Measurements from ENCODE around the gene KBTBD3.
A peak's percentile ranks its signal among the peaks of the same experiment; 100 is the strongest.
"Not testable (repeated sequence)": the region's sequence is repeated elsewhere in the genome, so short reads cannot be mapped to it uniquely, and the experiment has no call there.

KBTBD3 gene

DNA sequence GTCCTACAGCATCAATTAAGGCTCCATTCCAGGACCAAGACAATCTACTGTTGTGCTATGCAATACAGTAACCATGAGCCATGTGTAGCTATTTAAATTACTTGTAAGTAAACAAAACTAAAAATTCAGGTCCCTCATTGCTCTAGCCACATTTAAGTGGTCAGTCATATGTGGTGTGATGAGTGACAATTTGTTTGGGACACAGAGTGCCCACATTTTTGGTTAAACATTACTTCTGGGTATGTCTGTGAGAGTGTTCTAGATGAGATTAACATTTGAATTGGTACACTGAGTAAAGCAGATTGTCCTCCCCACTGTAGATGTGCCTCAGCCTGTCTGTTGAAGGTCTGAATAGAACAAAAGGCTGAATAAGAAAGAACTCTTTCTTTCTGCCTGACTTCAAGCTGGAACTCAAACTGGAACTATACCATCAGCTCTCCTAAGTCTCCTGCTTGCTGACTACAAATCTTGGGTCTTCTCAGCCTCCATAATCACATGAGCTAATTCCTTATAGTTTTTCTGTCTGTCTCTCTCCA lies 15.8 kb downstream of the KBTBD3 start:
- DNase-seq = no peak

DNA sequence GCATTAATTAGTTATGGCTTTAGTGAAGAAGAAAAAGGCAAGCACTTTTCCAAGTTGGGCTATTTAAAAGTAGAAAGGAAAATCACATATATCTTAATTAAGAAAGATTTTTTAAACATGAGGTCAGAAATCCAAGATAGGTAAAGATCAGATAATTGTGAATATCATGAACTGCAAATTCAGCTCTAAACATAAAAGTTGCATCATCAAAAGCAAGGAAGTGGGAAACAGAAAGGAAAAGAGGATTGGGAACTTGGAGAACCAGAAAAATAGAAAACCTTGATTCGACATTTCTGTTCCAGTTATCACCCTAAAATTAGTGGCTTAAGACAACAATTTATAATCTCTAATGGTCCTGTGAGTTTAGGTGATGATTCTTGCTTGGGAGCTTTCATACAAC lies 17.5 kb downstream of the KBTBD3 start:
- DNase-seq = no peak

DNA sequence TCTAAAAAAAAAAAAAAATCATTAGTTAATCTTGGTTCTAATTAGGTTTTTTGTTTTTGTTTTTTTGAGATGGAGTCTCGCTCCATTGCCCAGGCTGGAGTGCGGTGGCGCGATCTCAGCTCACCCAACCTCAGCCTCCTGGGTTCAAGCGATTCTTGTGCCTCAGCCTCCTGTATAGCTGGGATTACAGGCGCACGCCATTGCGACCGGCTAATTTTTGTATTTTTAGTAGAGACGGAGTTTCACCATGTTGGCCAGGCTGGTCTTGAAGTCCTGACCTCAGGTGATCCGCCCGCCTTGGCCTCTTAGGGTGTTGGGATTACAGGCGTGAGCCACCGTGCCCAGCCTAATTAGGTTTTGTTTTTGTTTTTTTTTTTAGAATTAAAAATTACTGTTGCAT lies 18.8 kb downstream of the KBTBD3 start:
- not testable (repeated sequence) for DNase-seq

DNA sequence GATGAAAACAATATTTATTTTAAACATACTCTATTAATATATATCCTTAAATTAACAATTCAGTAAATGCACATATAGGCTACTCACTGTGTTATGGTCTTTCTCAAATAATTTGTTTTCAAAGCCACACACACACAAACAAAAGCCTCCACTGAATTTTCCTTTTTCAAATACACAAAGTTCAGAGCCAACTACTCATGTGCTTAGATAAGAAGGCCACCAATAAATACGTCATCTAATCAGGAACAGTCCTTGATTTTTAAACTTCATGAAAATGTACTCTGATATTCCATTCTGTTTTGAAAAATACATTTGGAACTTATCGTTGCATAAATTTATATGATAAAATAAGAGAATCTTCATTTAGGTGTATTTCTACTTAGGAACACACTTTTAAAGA lies 26.0 kb downstream of the KBTBD3 start:
- no peak for DNase-seq

DNA sequence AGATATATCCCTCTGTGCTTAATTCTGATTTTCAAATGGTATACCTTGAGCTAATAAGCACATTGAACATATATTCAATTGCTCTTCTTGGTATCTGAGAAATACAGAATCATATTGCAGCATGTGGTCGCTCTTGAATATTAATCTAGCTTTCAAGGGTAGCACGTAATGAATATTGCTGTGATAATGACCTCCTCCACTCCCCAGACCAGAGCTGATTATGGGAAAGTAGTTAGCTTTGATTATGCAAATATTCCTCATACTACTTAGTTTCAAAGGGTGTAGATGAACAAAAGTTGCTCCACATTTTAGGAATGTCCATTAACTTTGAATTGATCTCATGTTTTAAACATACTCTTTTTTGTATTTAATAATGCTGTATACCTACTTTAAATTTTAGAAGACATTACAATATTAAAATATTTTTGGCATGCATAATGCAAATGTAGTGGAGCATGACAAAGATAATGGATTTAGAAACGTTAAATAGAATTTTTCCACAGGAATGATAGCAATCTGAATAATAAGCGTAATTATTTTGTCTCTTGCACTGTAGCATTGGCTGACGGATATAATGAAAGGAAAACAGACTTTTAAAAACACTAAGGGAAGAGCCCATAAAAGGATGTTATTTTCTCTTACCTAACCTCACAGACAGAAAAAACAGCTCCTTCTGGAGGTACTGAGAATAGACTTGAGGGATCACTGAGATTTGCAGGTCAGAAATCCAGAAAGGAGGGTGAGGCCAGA lies 27.2 kb downstream of the KBTBD3 start:
- no peak for DNase-seq

DNA sequence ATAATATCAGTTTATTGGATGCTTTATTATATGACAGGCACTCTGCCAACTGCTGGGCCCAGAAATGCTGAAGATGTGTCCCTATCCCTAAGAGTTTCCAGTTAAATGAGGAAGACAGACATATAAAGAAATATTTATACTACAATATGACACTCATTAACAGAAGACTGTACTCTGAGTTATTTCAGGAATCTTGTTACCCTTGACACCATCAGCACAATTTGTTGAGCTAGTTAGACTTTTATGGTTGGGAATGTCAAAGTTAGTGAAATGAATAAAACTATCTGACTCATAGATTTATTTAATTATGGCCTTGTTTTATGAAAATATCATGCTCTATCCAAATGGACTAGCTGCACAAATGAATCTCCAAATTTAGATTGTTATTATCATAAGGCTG lies 29.5 kb downstream of the KBTBD3 start:
- DNase-seq = no peak

DNA sequence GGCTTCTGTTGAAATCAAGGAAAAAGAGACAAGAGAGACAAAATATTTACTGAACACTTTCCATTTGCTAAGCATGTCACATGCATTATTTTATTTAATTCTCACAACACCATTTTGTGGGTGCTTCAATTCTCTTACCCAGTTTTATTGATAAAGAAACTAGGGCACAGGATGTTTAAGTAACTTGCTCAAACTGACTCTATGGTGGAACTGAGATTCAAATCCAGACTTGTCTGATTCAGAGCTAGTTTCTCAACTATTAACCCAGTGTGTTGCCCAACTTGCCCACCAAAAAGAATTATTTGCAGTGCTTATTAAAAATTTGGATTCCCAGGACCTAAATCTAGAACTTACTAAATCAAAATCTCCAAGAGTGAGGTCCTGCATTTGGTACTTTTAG lies 33.6 kb downstream of the KBTBD3 start:
- no peak for DNase-seq

DNA sequence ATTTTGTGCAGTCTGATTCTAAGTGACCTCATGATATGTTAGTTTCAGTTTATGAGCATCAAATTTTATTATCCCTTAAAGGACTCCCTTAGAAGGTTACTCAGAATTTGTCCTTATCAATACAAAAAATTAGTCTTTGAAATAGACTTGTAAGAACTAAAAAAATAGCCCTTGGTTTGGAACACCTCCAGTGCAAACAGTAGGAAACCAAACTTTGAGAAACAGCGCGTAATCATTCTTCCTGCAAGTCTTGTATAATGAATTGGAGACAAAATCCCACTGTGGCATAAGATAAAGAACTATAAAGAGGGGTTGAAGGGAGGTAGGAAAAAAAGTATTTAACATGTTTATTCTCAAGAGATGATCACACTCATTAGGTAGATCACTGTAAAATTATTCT lies 44.3 kb downstream of the KBTBD3 start:
- no peak for DNase-seq

DNA sequence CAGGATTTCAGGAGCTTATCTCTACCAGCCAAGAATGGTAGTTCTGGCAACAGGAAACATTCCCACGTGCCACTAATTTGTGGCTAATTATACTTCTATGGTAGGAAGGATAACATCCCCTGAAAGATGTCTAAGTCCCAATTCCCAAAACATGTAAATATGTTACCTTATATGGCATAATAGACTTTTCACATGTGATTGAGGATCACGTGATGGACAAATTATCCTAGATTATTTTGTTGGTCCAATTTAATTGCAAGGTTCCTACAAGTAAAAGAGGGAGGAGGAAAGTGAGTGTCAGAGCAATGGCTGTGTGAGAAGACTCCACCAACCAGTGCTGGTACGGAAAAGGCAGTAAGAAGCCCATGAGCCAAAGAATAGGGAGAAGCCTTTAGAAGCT lies 45.2 kb downstream of the KBTBD3 start:
- no peak for DNase-seq

DNA sequence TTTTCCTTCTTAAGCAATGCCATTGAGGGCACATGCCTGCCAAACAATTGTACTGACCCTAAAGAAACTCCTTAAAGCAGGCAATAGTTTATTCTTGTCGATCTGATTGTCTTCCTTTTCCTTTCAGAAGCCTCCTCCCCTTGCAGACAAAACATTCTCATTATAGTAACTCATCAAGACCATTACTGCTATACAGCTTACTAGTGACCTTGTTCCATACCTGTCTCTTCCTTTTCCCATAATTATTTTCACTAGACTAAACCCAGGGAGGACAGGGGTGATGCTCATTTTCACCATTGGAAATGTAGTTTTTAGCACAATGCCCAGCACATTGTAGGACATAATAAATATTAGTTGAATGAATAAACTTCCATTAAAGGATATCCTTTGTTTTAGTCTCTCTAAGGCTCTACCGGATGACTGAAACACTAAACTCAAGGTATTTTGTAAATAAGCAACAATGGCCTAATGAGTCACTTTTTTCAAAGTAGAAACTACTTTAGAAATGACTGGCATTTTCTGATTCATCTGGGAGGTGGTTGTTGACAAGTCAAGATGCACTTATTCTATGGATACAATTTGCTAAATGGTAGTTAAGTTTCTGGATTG lies 45.8 kb downstream of the KBTBD3 start:
- no peak for DNase-seq

DNA sequence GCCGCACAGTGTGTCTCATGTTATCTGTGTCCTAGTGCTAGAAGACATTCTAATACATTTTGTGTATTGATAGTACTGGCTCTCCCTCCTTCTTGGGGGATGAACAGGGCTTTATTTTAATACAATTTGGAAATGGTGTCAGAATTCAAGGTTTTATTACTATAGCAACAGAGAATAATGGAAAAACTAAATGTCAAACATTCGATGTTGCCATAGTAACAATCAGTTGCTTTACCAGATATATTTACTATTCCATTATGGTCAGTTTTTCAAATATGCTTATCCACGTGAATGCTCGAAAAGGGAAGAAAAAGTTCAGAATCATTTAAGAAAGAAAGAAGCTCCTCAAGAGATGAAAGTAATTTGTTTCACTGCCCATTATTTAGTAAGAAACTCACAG lies 46.5 kb downstream of the KBTBD3 start:
- no peak for DNase-seq

DNA sequence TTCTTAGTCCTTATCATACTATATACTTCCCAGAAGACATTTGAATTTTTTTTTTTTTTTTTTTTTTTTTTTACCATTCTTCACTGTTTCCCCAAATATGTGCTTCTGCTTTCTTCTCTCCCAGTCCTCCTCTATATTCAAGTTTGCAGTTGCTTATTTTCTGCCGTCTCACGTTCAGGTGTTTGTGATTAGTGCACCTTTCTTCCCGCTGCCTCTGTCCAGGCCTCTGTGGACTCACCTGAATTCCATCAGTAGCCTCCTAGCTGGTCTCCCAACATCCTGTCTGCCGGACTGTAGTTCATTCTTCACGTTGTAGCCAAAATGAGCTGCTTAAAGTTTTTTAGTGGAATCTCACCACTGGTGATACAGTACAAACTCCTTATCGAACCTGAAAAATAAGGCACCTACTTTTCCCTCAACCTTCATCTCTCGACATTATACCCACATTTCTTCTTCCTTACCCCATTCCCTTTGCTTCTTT lies 54.3 kb downstream of the KBTBD3 start:
- peak; percentile 0 for DNase-seq

DNA sequence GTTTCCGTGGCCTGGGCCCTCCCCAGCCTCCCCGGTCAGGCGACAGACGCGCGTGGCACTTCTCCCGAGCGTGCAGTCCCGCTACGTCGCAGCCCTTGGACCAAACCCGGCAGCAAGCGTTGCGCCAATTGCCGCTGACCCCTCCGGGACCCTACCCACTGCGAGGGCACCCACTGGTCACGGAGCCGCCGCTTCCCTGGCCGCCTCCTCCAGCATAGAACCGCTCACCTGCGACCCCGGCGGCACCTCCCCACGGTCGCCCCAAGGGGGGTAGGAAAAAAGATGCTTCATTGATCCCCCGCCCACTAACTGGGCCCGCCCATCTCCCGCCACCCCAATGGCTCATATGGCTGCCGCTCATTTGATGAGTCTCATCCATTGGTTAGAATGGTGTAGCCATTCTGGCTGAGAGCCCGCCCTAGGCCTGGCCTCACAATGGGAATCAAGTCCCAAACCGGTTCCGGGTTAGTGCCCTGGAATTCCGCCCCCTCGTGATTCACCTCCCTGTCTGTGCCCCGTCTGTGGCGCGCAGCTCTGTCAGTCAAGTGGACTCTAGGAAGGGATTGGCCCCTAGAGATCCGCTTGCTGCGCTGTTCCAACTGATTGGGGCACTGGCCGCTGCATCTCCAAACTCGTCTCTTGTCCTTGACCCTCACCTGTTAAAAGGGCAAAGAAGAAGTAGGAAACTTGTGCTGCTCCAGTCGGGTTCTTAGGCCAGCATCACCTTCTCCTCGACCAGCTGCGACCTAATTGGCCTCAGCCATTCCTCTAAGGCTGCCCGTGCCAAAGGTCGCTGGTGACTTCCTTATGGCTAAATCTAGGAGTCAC lies 55.0 kb downstream of the KBTBD3 start, which contains the start of gene MSANTD4:
Gene MSANTD4 (minus strand): TSS at position 274 of the 828 bp plus-strand sequence. CDS start 11,323 bp downstream, outside the sequence.
- peak; percentile 97 for DNase-seq

DNA sequence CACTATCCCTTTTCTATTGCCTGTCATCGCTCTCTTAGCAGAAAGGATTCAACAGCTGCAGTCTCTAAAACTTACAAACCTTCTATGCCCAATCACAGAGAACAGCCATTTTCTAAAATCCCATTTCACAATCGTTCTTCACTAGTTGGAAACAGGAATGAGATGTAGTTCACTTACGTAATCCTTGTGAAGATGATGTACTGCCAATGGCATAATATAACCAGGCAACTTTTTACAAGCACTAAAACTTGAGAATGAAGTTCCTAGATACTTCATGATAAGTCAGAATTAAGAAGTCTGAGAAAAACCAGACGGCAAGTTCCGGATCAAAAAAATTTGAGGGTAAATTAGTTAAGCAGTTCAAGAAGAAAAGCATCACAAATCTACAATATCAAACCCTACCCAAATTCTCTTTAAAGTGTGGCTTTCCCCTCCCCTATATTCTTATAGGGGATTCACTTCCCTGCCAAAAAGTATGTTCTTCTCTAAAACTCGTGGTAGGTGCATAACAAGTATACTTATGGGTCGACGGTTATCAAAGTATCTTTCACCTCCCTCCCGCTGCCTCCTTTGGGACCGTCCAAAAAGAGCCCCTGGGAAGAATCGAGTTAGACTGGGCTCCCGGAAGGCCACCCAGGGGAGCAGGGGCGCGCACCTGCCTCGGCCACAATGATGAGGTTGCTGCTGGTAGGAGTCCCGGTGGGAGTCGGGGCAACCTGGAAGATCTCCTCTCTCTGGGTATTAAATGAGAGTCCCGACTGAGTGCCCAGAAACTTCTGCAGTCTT lies 55.8 kb downstream of the KBTBD3 start:
- DNase-seq = no peak

DNA sequence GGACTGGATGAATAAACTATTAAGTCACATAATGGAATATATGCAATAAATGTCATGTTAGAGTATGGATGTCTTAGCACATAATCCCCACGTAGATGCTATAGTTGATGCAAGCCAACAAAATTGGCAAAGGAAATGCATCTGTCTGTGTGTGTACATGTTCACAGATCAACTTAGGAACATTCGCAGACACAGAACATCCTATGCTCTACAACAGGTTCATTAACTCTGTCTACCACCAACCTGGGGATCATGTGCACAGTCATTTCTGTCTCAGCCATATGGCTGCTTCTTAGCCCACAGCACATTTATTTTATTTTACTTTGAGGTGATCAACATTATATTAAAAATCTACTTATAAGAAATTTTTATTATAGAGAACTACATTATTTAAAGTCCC lies 60.1 kb downstream of the KBTBD3 start:
- DNase-seq = no peak

DNA sequence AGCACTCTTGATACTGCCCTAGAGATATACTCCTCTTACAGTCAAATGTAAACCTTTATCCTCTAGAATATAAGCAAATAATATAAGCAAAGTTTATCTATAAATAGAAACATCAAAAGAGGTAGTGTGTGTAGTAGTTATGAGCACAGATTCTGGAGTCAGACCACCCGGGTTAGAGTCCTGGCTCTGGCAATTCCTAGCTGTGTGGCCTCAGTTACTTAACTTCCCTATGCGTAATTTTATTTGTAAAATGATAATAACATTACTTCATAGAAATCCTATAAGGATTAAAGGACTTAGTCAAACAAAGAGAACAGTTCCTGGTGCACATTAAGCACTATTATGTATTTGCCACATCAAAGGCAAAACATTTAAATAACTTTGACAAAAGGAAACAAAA lies 62.1 kb downstream of the KBTBD3 start:
- no peak for DNase-seq

DNA sequence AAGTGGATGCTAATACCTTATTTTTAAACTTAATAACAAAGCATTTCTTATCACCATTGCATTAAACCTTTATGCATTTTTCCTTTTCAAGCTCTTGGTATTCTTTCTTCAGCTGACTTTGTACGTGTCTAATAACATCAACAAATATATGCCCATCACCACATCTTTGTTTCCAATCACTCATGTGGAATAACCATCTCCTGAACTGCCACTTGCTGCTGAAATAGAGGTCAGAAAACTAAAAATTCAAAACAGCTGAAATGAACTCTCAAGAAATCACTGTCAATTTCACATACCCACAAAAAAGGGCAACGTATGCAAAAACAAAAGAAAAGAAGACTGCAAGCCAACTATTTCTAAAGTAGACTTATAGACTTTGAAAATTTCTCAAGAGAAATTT lies 62.5 kb downstream of the KBTBD3 start:
- DNase-seq = no peak

DNA sequence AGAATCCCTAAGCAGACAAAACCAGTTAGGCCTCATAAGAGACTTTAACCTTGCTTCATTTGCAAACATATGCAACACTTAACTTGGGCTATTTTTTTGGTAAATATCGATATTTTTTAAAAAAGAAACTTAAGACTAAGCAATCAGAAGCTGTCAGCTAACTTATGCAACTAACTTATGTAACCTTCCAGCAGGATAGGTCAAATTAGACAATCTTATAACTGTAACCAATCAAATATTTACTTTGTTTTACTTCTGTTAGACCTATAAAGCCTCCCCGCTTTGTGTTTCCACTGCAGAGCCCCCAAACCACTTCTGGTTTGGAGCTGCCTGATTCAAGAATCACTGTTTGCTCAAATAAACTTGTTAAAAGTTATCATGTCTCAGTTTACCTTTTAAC lies 63.1 kb downstream of the KBTBD3 start:
- DNase-seq = no peak

DNA sequence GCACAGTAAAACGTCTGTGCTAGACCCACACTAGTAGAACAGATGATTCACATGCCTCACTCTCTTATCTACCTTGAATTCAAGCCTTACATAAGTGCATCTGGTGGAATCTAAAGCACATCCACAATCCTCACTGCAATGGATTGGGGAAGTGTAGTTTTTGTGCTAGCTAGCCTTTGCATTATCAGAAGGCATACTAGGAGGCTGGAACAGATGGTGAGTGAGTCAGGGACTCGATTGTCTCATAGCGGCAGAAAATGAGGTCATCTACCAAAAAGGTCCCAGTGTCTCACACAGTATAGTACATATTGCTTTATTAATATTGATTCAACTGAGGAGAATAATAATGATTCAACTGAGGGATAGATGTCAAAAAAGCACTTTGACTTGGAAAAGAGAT lies 64.4 kb downstream of the KBTBD3 start:
- DNase-seq = no peak

DNA sequence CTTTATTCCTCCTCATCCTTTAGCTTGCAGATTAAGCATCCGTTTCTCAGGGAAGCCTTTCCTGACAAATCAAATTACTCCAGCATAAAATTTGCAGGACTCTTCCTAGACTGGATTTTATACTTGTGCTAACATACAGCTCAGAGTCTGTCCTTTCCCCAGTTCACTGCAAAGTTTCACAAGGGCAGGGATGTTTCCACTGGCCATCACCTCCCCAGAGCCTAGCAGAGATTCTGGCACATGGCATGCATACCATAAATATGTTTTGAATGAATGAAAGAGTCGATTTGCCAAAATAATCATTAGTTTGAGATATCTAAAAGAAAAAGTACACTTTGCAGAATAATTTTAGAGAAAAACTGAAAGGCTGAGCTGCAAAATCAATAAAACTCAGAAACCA lies 65.7 kb downstream of the KBTBD3 start:
- no peak for DNase-seq

DNA sequence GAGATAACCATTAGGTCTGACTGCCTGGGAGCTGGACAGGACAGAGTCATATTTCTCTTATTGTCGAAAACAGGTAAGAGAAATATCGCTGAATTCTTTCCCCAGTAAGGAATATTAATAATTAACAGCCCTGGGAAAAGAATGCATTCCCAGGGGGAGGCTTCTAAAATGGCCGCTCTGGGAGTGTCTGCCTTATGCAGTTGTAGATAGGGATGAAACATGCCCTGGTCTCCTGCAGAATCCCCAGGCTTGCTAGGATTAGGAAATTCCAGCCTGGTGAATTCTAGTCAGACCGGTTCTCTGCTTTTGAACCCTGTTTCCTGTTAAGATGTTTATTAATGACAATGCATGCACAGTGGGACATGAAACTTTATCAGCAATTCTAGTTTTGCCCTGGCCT lies 74.1 kb downstream of the KBTBD3 start:
- DNase-seq = not testable (repeated sequence)

DNA sequence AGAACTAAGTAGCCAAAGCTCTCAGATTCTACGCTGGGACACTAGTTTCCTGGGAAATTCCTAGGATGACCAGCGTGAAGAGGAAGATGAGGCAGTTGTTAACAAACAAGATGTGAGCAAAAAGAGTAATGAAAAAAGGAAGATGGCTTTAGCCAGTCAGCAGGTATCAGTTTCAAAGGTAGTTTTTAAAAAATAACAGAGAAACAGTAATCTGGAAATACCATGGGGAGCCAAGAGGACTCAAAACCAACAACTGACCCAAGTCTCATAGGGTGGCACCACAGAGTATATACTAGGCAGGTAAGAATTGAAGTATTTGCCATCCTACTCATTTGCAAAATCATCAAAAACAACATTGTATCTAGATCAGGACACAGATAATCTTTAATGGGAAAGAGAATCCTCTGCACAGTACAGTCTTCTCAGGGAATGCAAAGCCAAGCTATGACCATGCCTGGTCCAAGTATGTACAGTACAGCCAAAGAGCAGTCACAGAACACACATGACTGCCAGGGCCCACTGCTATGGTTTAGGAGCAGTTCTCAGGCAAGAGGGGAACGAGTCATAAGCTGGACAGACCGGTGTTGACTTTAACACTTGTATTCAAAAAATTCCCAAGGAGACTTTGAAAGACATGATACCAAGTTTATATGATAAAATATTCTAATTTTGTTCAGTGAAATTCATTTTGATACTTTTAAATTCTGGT lies 75.7 kb downstream of the KBTBD3 start:
- DNase-seq = no peak

All from central memory CD4-positive, alpha-beta T cell (primary cell).